DMS153 treated with DMSO at 0.1 percent for 48 hours (cell line): ENCODE measurements around the gene GALNT2.

Experiments used
- DNase-seq: peaks from one replicate; lab custom pipeline; 2025; ENCODE audit not compliant: unreplicated experiment; lab: John Stamatoyannopoulos, UW

Gene GALNT2

GRCh38 chr1:230248016-230248888 is 181.2 kb downstream of the GALNT2 start:
- DNase-seq = no peak

GRCh38 chr1:230248889-230249270 is 181.8 kb downstream of the GALNT2 start:
- no peak for DNase-seq

- no peak for DNase-seq
These were observed 182.8 kb downstream of the GALNT2 start for GRCh38 chr1:230249695-230250480.

GRCh38 chr1:230250666-230251065 is 183.6 kb downstream of the GALNT2 start:
- no peak for DNase-seq

- DNase-seq = no peak
These were observed 184.7 kb downstream of the GALNT2 start for GRCh38 chr1:230251644-230252191.

- DNase-seq = no peak
These were observed 186.1 kb downstream of the GALNT2 start for GRCh38 chr1:230253150-230253549.

GRCh38 chr1:230254265-230254664 is 187.2 kb downstream of the GALNT2 start:
- no peak for DNase-seq

GRCh38 chr1:230255116-230255515 is 188.1 kb downstream of the GALNT2 start:
- no peak for DNase-seq

- DNase-seq = no peak
These were observed 189.0 kb downstream of the GALNT2 start for GRCh38 chr1:230255991-230256390.

GRCh38 chr1:230256896-230257295 is 189.9 kb downstream of the GALNT2 start:
- DNase-seq = peak; percentile 18

- no peak for DNase-seq
These were observed 192.6 kb downstream of the GALNT2 start for GRCh38 chr1:230259621-230260020.

- no peak for DNase-seq
These were observed 193.8 kb downstream of the GALNT2 start for GRCh38 chr1:230260831-230261230.

GRCh38 chr1:230261928-230262650 is 195.1 kb downstream of the GALNT2 start:
- no peak for DNase-seq

- DNase-seq = no peak
These were observed 196.0 kb downstream of the GALNT2 start for GRCh38 chr1:230262867-230263567.

GRCh38 chr1:230263568-230264195 is 196.6 kb downstream of the GALNT2 start:
- no peak for DNase-seq

- no peak for DNase-seq
These were observed 197.3 kb downstream of the GALNT2 start for GRCh38 chr1:230264342-230264741.

GRCh38 chr1:230265200-230266115 is 198.4 kb downstream of the GALNT2 start:
- no peak for DNase-seq

- DNase-seq = no peak
These were observed 199.4 kb downstream of the GALNT2 start for GRCh38 chr1:230266456-230266855.
